ENCODE data around the gene SHISA5. TPM values are rescaled to one million over a fixed set of nuclear protein-coding genes. Genes with fewer than 3 reads are reported as not detected.

The SHISA5 gene
- total and polyA plus RNA-seq, 10 of the 15 experiments (the other 5 are each of a cell fraction or from before 2014, with no cell fraction given) = 17.1 to 148 (median 67.3) TPM

- BruUV-seq (replicated peaks) = no TSS peak
- intact Hi-C loops (cut with micrococcal nuclease; ENCODE audit: unreplicated experiment) (no loop called here), in situ Hi-C loops (cut with MboI) (no loop called here)
- Histone ChIP-seq H3K9ac (ENCODE audit: control insufficient read depth, insufficient read depth, low read length) (peak overlapping the region; percentile 99), H3K4me1 (ENCODE audit: control insufficient read depth, insufficient read depth, low read length) (peaks cover 31% of the 10 kb centered on the region), H3K9me3 (replicated peaks; ENCODE audit: control insufficient read depth, insufficient read depth, low read length) (no peaks in the 10 kb centered on the region), H2AFZ (ENCODE audit: control insufficient read depth, low read depth, low read length) (peak overlapping the region; percentile 51), H4K20me1 (ENCODE audit: control insufficient read depth, insufficient read depth) (no peaks in the 10 kb centered on the region), H3K36me3 (ENCODE audit: control insufficient read depth in 2 of 2, insufficient read depth in 2 of 2, low read length in 1 of 2) (peaks cover 0 to 8% of the 10 kb centered on the region in 2 experiments; a peak in 3 of 4 replicates), H3K4me3 (peak overlapping the region; percentile 71), H3K27me3 (replicated peaks in 1 of 2; ENCODE audit: control insufficient read depth in 2 of 2, insufficient read depth in 2 of 2, low read length in 1 of 2) (no peaks in the 10 kb centered on the region), H3K79me2 (ENCODE audit: control insufficient read depth, insufficient read depth, low read length) (peaks cover 42% of the 10 kb centered on the region), H3K27ac (ENCODE audit: control insufficient read depth, insufficient read depth) (peak overlapping the region; percentile 100), H3K4me2 (ENCODE audit: control insufficient read depth, insufficient read depth) (peak overlapping the region; percentile 97)
- RAD21 ChIA-PET (ENCODE audit: unreplicated experiment) = interaction anchor here (0.9 to 2.4 kb wide), 15 partner anchors 27 to 232 kb away, joined by 3 to 23 read pairs (median 5); partner anchors contain the start of genes ATRIP, CCDC51, PFKFB4 and SHISA5
- SMC1A ChIA-PET (ENCODE audit: uncharacterized antibody, unreplicated experiment) = interaction anchor here (0.6 to 3.4 kb wide), 16 partner anchors 10 to 80 kb away, joined by 3 to 18 read pairs (median 5); partner anchors contain the start of genes CCDC51 and TMA7
- POLR2A ChIA-PET = interaction anchor here (0.5 to 10.0 kb wide), 22 partner anchors 10 to 1490 kb away, joined by 3 to 91 read pairs (median 4); partner anchors contain the start of genes ATRIP, CCDC51, PFKFB4 and QRICH1
- DNase-seq (ENCODE audit: low read depth, low spot score) = peak; percentile 96
- WGBS (ENCODE audit: insufficient coverage, insufficient replicate concordance, low lambda C conversion rate, missing lambda C conversion rate) = 6% methylated on average over 15 of the region's 17 CpGs
- peak; percentile 91 for ATAC-seq
- peak; percentile 96 for FAIRE-seq
- CTCF ChIA-PET = interaction anchor here (0.9 to 3.1 kb wide), 21 partner anchors 9 to 162 kb away, joined by 3 to 37 read pairs (median 4); partner anchors contain the start of genes CCDC51, PFKFB4, SHISA5 and SLC26A6
- TF ChIP-seq NFYA (IDR thresholded peaks at IDR 0.05; ENCODE audit: borderline replicate concordance, low read depth, low read length) = no peak
- no peak for TF ChIP-seq PBX3 (IDR thresholded peaks at IDR 0.05; ENCODE audit: insufficient replicate concordance, low read depth, low read length)
- TF ChIP-seq PAX5 (IDR thresholded peaks at IDR 0.05; ENCODE audit: borderline replicate concordance, low read depth, low read length) = no peak
- 0 out of 2 replicates have a peak, but pooled peaks have one; percentile 31 for TF ChIP-seq ASH2L (IDR thresholded peaks at IDR 0.05; ENCODE audit: borderline replicate concordance, low read depth)
- no peak for TF ChIP-seq NRF1 (conservative IDR thresholded peaks at IDR 0.05; ENCODE audit: low read depth, low read length)
- no peak for TF ChIP-seq POLR2AphosphoS2 (IDR thresholded peaks at IDR 0.05; ENCODE audit: low read depth, low read length)
- no peak for TF ChIP-seq TCF7 (IDR thresholded peaks at IDR 0.05; ENCODE audit: borderline replicate concordance)
- no peak for TF ChIP-seq BCLAF1 (IDR thresholded peaks at IDR 0.05)
- no peak for TF ChIP-seq CBX5 (IDR thresholded peaks at IDR 0.05; ENCODE audit: low read depth)
- no peak for TF ChIP-seq IRF5 (IDR thresholded peaks at IDR 0.05; ENCODE audit: borderline replicate concordance)
- peak; percentile 31 for TF ChIP-seq E4F1 (IDR thresholded peaks at IDR 0.05; ENCODE audit: borderline replicate concordance, partially characterized antibody)
- TF ChIP-seq ZNF217 (IDR thresholded peaks at IDR 0.05) = no peak
- TF ChIP-seq FOS (IDR thresholded peaks at IDR 0.05; ENCODE audit: borderline replicate concordance, extremely low read depth, insufficient read length) = no peak
These were observed 30.9 kb downstream of the SHISA5 start for GRCh38 chr3:48472923-48473616.
